OCI-LY7 (cell line): ENCODE results near the gene NINJ2. TPM values are rescaled to one million over a fixed set of nuclear protein-coding genes. Genes with fewer than 3 reads are reported as not detected.

Source experiments
- BruUV-seq: library from RNA; stranded (reverse); fragments of 400-500 nt; replicated peaks from 2 replicates; lab custom pipeline; 2021; lab: Mats Ljungman, UMichigan
- CTCF ChIA-PET: fragments of 300-600 bp; sonication (Branson Sonifier 250); formaldehyde crosslinking; loops from one replicate; lab custom pipeline; 2022; ENCODE audit warnings: antibody characterized with exemption; ENCODE audit not compliant: unreplicated experiment; lab: Charles Lee
- POLR2A ChIA-PET: fragments of 300-600 bp; sonication (Branson Sonifier 250); formaldehyde crosslinking; loops from one replicate; lab custom pipeline; 2022; ENCODE audit warnings: antibody characterized with exemption; lab: Charles Lee
- DNase-seq: peaks from one replicate; pipeline ENCODE4 v3.0.0-alpha.2; 2015; ENCODE audit warnings: low spot score
- H2AFZ ChIP-seq: fragments of 200-600 bp; sonication (generic), shearing (Covaris generic); 2 replicates; pipeline ENCODE4 v1.6.1; 2014; ENCODE audit warnings: mild to moderate bottlenecking, antibody characterized with exemption, low read length, moderate library complexity
- H3K27ac ChIP-seq: fragments of 200-600 bp; sonication (generic); 2 replicates; pipeline ENCODE4 v1.5.1; 2014; ENCODE audit warnings: mixed run types, low read depth, mild to moderate bottlenecking, moderate library complexity, low read length, inconsistent platforms; ENCODE audit not compliant: poor library complexity, severe bottlenecking
- H3K36me3 ChIP-seq: fragments of 200-600 bp; sonication (generic); 2 replicates; pipeline ENCODE4 v1.6.1; 2014; ENCODE audit warnings: mild to moderate bottlenecking, antibody characterized with exemption, low read length, moderate library complexity, mixed read lengths; ENCODE audit not compliant: insufficient read depth
- H3K4me1 ChIP-seq: fragments of 200-600 bp; sonication (generic); 2 replicates; pipeline ENCODE4 v1.5.1; 2014; ENCODE audit warnings: mild to moderate bottlenecking, low read length; ENCODE audit not compliant: insufficient read depth, poor library complexity, severe bottlenecking
- H3K4me2 ChIP-seq: fragments of 200-600 bp; sonication (generic); 2 replicates; pipeline ENCODE4 v1.6.1; 2014; ENCODE audit warnings: mild to moderate bottlenecking, low read length
- H3K4me3 ChIP-seq: fragments of 200-600 bp; sonication (generic); 2 replicates; pipeline ENCODE4 v1.5.1; 2014; ENCODE audit warnings: mild to moderate bottlenecking, low read depth, low read length; ENCODE audit not compliant: poor library complexity, severe bottlenecking
- H3K79me2 ChIP-seq: fragments of 200-600 bp; sonication (generic); 2 replicates; pipeline ENCODE4 v1.6.1; 2016; ENCODE audit warnings: low read depth, mild to moderate bottlenecking, low read length, moderate library complexity, mixed read lengths; ENCODE audit not compliant: insufficient read depth
- H3K9me2 ChIP-seq: fragments of 200-600 bp; sonication (generic); 2 replicates; pipeline ENCODE4 v1.6.1; 2016; ENCODE audit warnings: mild to moderate bottlenecking, low read length, mixed read lengths; ENCODE audit not compliant: insufficient read depth
- H3K9me3 ChIP-seq: fragments of 200-600 bp; sonication (generic); 2 replicates; pipeline ENCODE4 v1.6.1; 2014; ENCODE audit warnings: mild to moderate bottlenecking, mixed run types, low read length, mixed read lengths
- H4K20me1 ChIP-seq: fragments of 200-600 bp; sonication (generic); 2 replicates; pipeline ENCODE4 v1.6.1; 2014; ENCODE audit warnings: mild to moderate bottlenecking, antibody characterized with exemption, low read length, moderate library complexity, mixed read lengths; ENCODE audit not compliant: insufficient read depth
- CTCF ChIP-seq: fragments of 200-600 bp; sonication (generic); conservative IDR thresholded peaks from 2 replicates; pipeline ENCODE4 v1.5.1; 2014; ENCODE audit warnings: mild to moderate bottlenecking, antibody characterized with exemption, low read length, moderate library complexity, mixed read lengths
- EZH2phosphoT487 ChIP-seq: fragments of 200-600 bp; sonication (generic); IDR thresholded peaks from 2 replicates; pipeline ENCODE4 v1.6.1; 2018; ENCODE audit warnings: low read depth, borderline replicate concordance, mild to moderate bottlenecking, mixed run types, antibody characterized with exemption, low read length, moderate library complexity, mixed read lengths
- intact Hi-C: fragments of 100-400 bp; cut with micrococcal nuclease; formaldehyde crosslinking; loops from one replicate; pipeline ENCODE4 v1.10.0; 2022; ENCODE audit not compliant: unreplicated experiment
- total RNA-seq, 2 experiments: library from RNA; depleted of rRNA in 1 of 2; stranded (reverse); fragments of >200 nt in 1 of 2; shearing (Covaris generic) in 1 of 2; gene quantifications; 2 replicates each; pipeline ENCODE4 v1.2.3, GENCODE V29; 2014 to 2022

NINJ2 gene
- total RNA-seq, 2 experiments from 2014 or later, result 0.79 to 4.4 TPM

- Histone ChIP-seq H3K79me2 (no peaks in the 10 kb centered on the region), H3K27ac (no peak overlapping the region), H3K9me3 (no peaks in the 10 kb centered on the region), H4K20me1 (no peaks in the 10 kb centered on the region), H3K4me3 (no peak overlapping the region), H3K4me2 (no peak overlapping the region), H2AFZ (no peak overlapping the region), H3K9me2 (no peaks in the 10 kb centered on the region), H3K36me3 (no peaks in the 10 kb centered on the region), H3K4me1 (peaks cover 67% of the 10 kb centered on the region)
- intact Hi-C loops, result no loop called here
- POLR2A ChIA-PET, result interaction anchor here (0.6 kb wide), 1 partner anchor 12 kb away, joined by 4 read pairs; no protein-coding TSS in a partner anchor
- DNase-seq, result no peak
- BruUV-seq, result no TSS peak
- no peak for TF ChIP-seq CTCF
- no peak for TF ChIP-seq EZH2phosphoT487
- CTCF ChIA-PET, result no interaction called here
Measured at GRCh38 chr12:669576-669945, 6.3 kb upstream of the NINJ2 start.

- H2AFZ ChIP-seq, result peak overlapping the region; percentile 40; the same call in 1 of the 2 replicates
- H3K9me3 ChIP-seq, result no peaks in the 10 kb centered on the region
- no peak for DNase-seq
- peak overlapping the region; percentile 10; the same call in 1 of the 2 replicates for H3K4me2 ChIP-seq
- no peak overlapping the region for H3K4me3 ChIP-seq
- H4K20me1 ChIP-seq, result no peaks in the 10 kb centered on the region
- H3K36me3 ChIP-seq, result no peaks in the 10 kb centered on the region
- CTCF ChIA-PET, result no interaction called here
- peaks cover 67% of the 10 kb centered on the region for H3K4me1 ChIP-seq
- intact Hi-C loops, result no loop called here
- BruUV-seq, result no TSS peak
- no peak for TF ChIP-seq CTCF
- TF ChIP-seq EZH2phosphoT487, result no peak
- POLR2A ChIA-PET, result interaction anchor here (1.0 to 2.3 kb wide), 7 partner anchors 8 to 143 kb away, joined by 3 to 16 read pairs (median 6); no protein-coding TSS in a partner anchor
- H3K27ac ChIP-seq, result no peak overlapping the region
- H3K79me2 ChIP-seq, result no peaks in the 10 kb centered on the region
- no peaks in the 10 kb centered on the region for H3K9me2 ChIP-seq
Measured at GRCh38 chr12:668090-668481, 4.8 kb upstream of the NINJ2 start.

GRCh38 chr12:666766-667308 lies 3.6 kb upstream of the NINJ2 start:
- Histone ChIP-seq H4K20me1 (no peaks in the 10 kb centered on the region), H3K27ac (no peak overlapping the region), H3K4me1 (peaks cover 67% of the 10 kb centered on the region), H3K4me3 (no peak overlapping the region), H3K9me2 (no peaks in the 10 kb centered on the region), H3K4me2 (peak overlapping the region; percentile 56), H3K36me3 (no peaks in the 10 kb centered on the region), H2AFZ (peak overlapping the region; percentile 98), H3K9me3 (no peaks in the 10 kb centered on the region), H3K79me2 (no peaks in the 10 kb centered on the region)
- CTCF ChIA-PET, result interaction anchor here (0.9 kb wide), 1 partner anchor 69 kb away, joined by 3 read pairs; no protein-coding TSS in a partner anchor
- intact Hi-C loops, result no loop called here
- no TSS peak for BruUV-seq
- TF ChIP-seq EZH2phosphoT487, result no peak
- no peak for TF ChIP-seq CTCF
- DNase-seq, result no peak
- POLR2A ChIA-PET, result interaction anchor here (0.9 to 2.3 kb wide), 6 partner anchors 8 to 84 kb away, joined by 3 to 16 read pairs (median 6); no protein-coding TSS in a partner anchor
